Peyer's patch (tissue), 4 donors: ENCODE data around the gene CD99.

Source experiments
- CTCF ChIP-seq, 6 experiments: fragments of 450-650 bp in 4 of 6; fragments of 200-600 bp in 2 of 6; sonication (generic) in 1 of 6; IDR thresholded peaks; one replicate each; pipeline ENCODE4 v1.5.1; 2017 to 2019; ENCODE audit warnings: antibody characterized with exemption in 6 of 6, mild to moderate bottlenecking in 3 of 6, moderate library complexity in 1 of 6
- POLR2A ChIP-seq, 2 donors: fragments of 450-650 bp; IDR thresholded peaks; one replicate each; pipeline ENCODE4 v1.5.1; 2017; ENCODE audit warnings: antibody characterized with exemption in 2 of 2, mild to moderate bottlenecking in 2 of 2, moderate library complexity in 2 of 2

- TF ChIP-seq CTCF (IDR thresholded peaks at IDR 0.05) (no peak), POLR2A (IDR thresholded peaks at IDR 0.05) (no peak)
Measured at GRCh38 chrX:2665387-2666304, 25.4 kb upstream of the CD99 start.
